Keratinocyte (primary cell): ENCODE measurements around the gene STX10. TPM values are rescaled to one million over a fixed set of nuclear protein-coding genes. Genes with fewer than 3 reads are reported as not detected.

ENCODE experiments used
- DNase-seq: peaks from one replicate; pipeline ENCODE4 v3.0.0-alpha.2; 2011; ENCODE audit warnings: low read depth, missing footprints, low spot score
- FAIRE-seq: peaks from 2 replicates; lab custom pipeline; 2011; peaks lifted over from hg19 to GRCh38; lab: Jason Lieb, UNC
- H2AFZ ChIP-seq: 2 replicates; pipeline ENCODE4 v1.6.0; 2012; ENCODE audit warnings: low read length, control low read depth, inconsistent platforms; ENCODE audit not compliant: control insufficient read depth
- H3K27ac ChIP-seq: 2 replicates; pipeline ENCODE4 v1.5.1; 2011; ENCODE audit warnings: low read length; ENCODE audit not compliant: control insufficient read depth, insufficient read depth
- H3K27me3 ChIP-seq: 3 replicates; pipeline ENCODE4 v1.6.0; 2011; ENCODE audit warnings: low read length; ENCODE audit not compliant: control insufficient read depth, insufficient read depth; ENCODE audit errors: extremely low read depth
- H3K36me3 ChIP-seq, 2 experiments: 2 replicates in 1 of 2; 3 replicates in 1 of 2; pipeline ENCODE4 v1.5.1; 2011; ENCODE audit warnings: low read length in 2 of 2, mild to moderate bottlenecking in 1 of 2; ENCODE audit not compliant: control insufficient read depth in 2 of 2, insufficient read depth in 2 of 2; ENCODE audit errors: extremely low read depth in 1 of 2
- H3K4me1 ChIP-seq: 3 replicates; pipeline ENCODE4 v1.5.1; 2011; ENCODE audit warnings: low read length; ENCODE audit not compliant: control insufficient read depth, insufficient read depth; ENCODE audit errors: extremely low read depth
- H3K4me2 ChIP-seq: 3 replicates; pipeline ENCODE4 v1.6.0; 2011; ENCODE audit warnings: low read depth, low read length; ENCODE audit not compliant: control insufficient read depth, insufficient read depth; ENCODE audit errors: extremely low read depth
- H3K4me3 ChIP-seq, 3 experiments: fragments of 200-600 bp in 1 of 3; sonication (generic) in 1 of 3; 2 replicates in 2 of 3; 3 replicates in 1 of 3; pipeline ENCODE4 v1.5.1; 2011 to 2016; ENCODE audit warnings: low read length in 3 of 3, mild to moderate bottlenecking in 3 of 3, control low read depth in 2 of 3, inconsistent platforms in 1 of 3, low read depth in 1 of 3, mixed read lengths in 1 of 3, mixed run types in 1 of 3, moderate library complexity in 1 of 3; ENCODE audit not compliant: control insufficient read depth in 2 of 3, insufficient read depth in 2 of 3; ENCODE audit errors: extremely low read depth in 1 of 3
- H3K79me2 ChIP-seq: 2 replicates; pipeline ENCODE4 v1.6.0; 2012; ENCODE audit warnings: low read length; ENCODE audit not compliant: control insufficient read depth, insufficient read depth
- H3K9ac ChIP-seq: 3 replicates; pipeline ENCODE4 v1.6.0; 2011; ENCODE audit warnings: low read length; ENCODE audit not compliant: control insufficient read depth, insufficient read depth; ENCODE audit errors: extremely low read depth
- H3K9me1 ChIP-seq: 3 replicates; pipeline ENCODE4 v1.6.0; 2011; ENCODE audit warnings: low read length; ENCODE audit not compliant: control insufficient read depth, insufficient read depth; ENCODE audit errors: extremely low read depth
- H3K9me3 ChIP-seq: 2 replicates; pipeline ENCODE4 v1.5.1; 2012; ENCODE audit warnings: low read depth, low read length; ENCODE audit not compliant: control insufficient read depth
- H4K20me1 ChIP-seq: 3 replicates; pipeline ENCODE4 v1.6.0; 2011; ENCODE audit warnings: low read length; ENCODE audit not compliant: control insufficient read depth, insufficient read depth; ENCODE audit errors: extremely low read depth
- EZH2 ChIP-seq: IDR thresholded peaks from one replicate; pipeline ENCODE4 v1.6.1; 2012; ENCODE audit warnings: inconsistent platforms, mild to moderate bottlenecking, low read length, moderate library complexity
- dilution Hi-C: fragments of 300-500 bp; cut with MboI; formaldehyde crosslinking; loops from one replicate; pipeline ENCODE4 v1.7.0; 2020; ENCODE audit warnings: low sequenced_read_pairs; ENCODE audit not compliant: extremely low pct_ligation_motif_present
- polyA plus RNA-seq, 5 experiments: library from polyadenylated mRNA; depleted of rRNA in 3 of 5; stranded (reverse) in 3 of 5; stranded (forward) in 1 of 5; unstranded in 1 of 5; fragments of >200 nt; gene quantifications; 1 replicate in 1 of 5; 2 replicates in 3 of 5; 3 replicates in 1 of 5; pipeline versions ENCODE4 v1.2.1 to v1.2.3, GENCODE V29; 2011 to 2012; ENCODE audit warnings: missing spikeins in 2 of 5, low read depth in 1 of 5, low replicate concordance in 1 of 5
- TF ChIP-seq, protein P1 (sequence below), 3 experiments: IDR thresholded peaks in 1 of 3; conservative IDR thresholded peaks in 1 of 3; optimal IDR thresholded peaks in 1 of 3; 2 replicates in 2 of 3; 3 replicates in 1 of 3; pipeline versions ENCODE3 to v1.5.1; 2011; ENCODE audit warnings: low read length in 3 of 3, mild to moderate bottlenecking in 3 of 3, moderate library complexity in 2 of 3, control low read depth in 1 of 3, inconsistent platforms in 1 of 3; ENCODE audit not compliant: insufficient read depth in 2 of 3; ENCODE audit errors: extremely low read depth in 1 of 3

Gene STX10
- polyA plus RNA-seq, 1 donor (not counting 4 experiments of a cell fraction or from before 2014, with no cell fraction given) = 65.2 TPM

DNA sequence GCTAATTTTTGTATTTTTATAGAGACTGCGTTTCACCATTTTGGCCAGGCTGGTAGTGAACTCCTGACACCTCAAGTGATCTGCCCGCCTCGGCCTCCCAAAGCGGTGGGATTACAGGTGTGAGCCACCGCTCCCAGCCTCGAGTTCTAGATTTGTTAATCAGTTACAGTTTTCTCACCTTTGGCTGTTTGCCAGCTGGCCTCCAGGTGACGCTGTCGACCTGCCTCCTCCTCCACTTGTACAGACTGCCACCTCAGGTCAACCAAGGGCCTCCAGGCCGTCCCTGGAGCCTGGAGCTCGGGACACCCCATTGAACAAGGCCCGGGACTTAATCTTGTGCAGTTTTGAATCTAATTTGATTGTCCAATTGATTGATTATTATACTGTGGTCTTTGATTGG lies 45.5 kb upstream of the STX10 start:
- dilution Hi-C loops = no loop called here
- H4K20me1 ChIP-seq = no peaks in the 10 kb centered on the region
- H2AFZ ChIP-seq = no peak overlapping the region
- no peak overlapping the region for H3K4me3 ChIP-seq
- no peaks in the 10 kb centered on the region for H3K9me3 ChIP-seq
- no peaks in the 10 kb centered on the region for H3K27me3 ChIP-seq
- H3K9me1 ChIP-seq = no peaks in the 10 kb centered on the region
- no peaks in the 10 kb centered on the region for H3K79me2 ChIP-seq
- FAIRE-seq (no peak), DNase-seq (no peak)
- no peaks in the 10 kb centered on the region for H3K4me1 ChIP-seq
- no peak overlapping the region for H3K9ac ChIP-seq
- no peak for TF ChIP-seq EZH2
- TF ChIP-seq, protein P1, sequence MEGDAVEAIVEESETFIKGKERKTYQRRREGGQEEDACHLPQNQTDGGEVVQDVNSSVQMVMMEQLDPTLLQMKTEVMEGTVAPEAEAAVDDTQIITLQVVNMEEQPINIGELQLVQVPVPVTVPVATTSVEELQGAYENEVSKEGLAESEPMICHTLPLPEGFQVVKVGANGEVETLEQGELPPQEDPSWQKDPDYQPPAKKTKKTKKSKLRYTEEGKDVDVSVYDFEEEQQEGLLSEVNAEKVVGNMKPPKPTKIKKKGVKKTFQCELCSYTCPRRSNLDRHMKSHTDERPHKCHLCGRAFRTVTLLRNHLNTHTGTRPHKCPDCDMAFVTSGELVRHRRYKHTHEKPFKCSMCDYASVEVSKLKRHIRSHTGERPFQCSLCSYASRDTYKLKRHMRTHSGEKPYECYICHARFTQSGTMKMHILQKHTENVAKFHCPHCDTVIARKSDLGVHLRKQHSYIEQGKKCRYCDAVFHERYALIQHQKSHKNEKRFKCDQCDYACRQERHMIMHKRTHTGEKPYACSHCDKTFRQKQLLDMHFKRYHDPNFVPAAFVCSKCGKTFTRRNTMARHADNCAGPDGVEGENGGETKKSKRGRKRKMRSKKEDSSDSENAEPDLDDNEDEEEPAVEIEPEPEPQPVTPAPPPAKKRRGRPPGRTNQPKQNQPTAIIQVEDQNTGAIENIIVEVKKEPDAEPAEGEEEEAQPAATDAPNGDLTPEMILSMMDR (optimal IDR thresholded peaks at IDR 0.05 in 1 of 3, IDR thresholded peaks at IDR 0.05 in 1 of 3, conservative IDR thresholded peaks at IDR 0.05 in 1 of 3; ENCODE audit: extremely low read depth in 1 of 3, insufficient read depth in 2 of 3, low read length in 3 of 3) = no peak
- H3K4me2 ChIP-seq = no peak overlapping the region
- H3K27ac ChIP-seq = no peak overlapping the region
- no peaks in the 10 kb centered on the region for H3K36me3 ChIP-seq

DNA sequence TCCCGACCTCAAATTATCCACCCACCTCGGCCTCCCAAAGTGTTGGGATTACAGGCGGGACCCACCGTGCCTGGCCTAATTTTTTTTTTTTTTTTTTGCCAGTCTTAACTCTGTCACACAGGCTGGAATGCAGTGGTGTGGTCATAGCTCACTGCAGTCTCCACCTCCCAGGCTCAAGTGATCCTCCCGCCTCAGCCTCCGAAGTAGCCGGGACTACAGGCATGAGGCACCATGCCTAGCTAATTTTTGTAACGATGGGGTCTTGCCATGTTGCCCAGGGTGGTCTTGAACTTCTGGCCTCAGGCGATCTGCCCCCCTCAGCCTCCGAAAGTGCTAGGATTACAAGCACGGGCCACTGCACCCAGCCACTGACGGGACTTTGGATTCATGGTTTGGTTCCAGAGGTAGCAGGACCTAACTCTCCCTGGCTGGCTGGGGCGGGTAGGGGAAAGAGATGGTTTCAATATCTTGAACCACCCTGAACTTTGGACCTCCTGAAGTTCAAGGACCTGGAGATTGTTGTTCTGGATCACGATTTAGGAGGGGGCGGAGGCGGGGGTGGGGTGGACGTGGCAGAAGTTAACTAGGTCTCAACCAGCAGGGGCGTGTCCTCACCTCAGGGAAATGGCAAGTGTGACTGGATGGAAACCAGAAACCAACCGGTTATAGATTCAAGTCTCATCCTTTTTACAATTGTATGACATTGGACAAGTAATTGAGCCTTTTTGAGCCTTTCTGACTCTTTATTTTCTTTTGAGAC lies 40.8 kb upstream of the STX10 start:
- FAIRE-seq = no peak
- TF ChIP-seq, protein P1 (optimal IDR thresholded peaks at IDR 0.05 in 1 of 3, IDR thresholded peaks at IDR 0.05 in 1 of 3, conservative IDR thresholded peaks at IDR 0.05 in 1 of 3; ENCODE audit: extremely low read depth in 1 of 3, insufficient read depth in 2 of 3, low read length in 3 of 3) = no peak
- no peak for TF ChIP-seq EZH2

More for the DNA sequence above, 40.8 kb upstream of the STX10 start:
- no peaks in the 10 kb centered on the region for H3K9me1 ChIP-seq
- H3K4me3 ChIP-seq = no peak overlapping the region
- dilution Hi-C loops = no loop called here
- no peak overlapping the region for H2AFZ ChIP-seq
- H3K27ac ChIP-seq = no peak overlapping the region
- H3K36me3 ChIP-seq = no peaks in the 10 kb centered on the region
- no peak for DNase-seq
- no peaks in the 10 kb centered on the region for H3K79me2 ChIP-seq
- no peaks in the 10 kb centered on the region for H4K20me1 ChIP-seq
- H3K4me2 ChIP-seq = no peak overlapping the region
- no peaks in the 10 kb centered on the region for H3K27me3 ChIP-seq
- H3K9me3 ChIP-seq = no peaks in the 10 kb centered on the region
- H3K9ac ChIP-seq = no peak overlapping the region
- H3K4me1 ChIP-seq = no peaks in the 10 kb centered on the region
